H9 (cell line): Measurements from ENCODE around the gene KRT1. TPM values are rescaled to one million over a fixed set of nuclear protein-coding genes. Genes with fewer than 3 reads are reported as not detected.

Experiments
- DNase-seq: peaks from one replicate; pipeline ENCODE4 v3.0.0-alpha.2; 2017
- H2AFZ ChIP-seq: one replicate; pipeline ENCODE4 v1.6.1; 2013; ENCODE audit warnings: mild to moderate bottlenecking, low read length, control low read depth, moderate library complexity
- H2AK5ac ChIP-seq: 2 replicates; pipeline ENCODE4 v1.6.1; 2013; ENCODE audit warnings: low read length, control low read depth, mixed read lengths; ENCODE audit not compliant: insufficient read length
- H2BK120ac ChIP-seq: one replicate; pipeline ENCODE4 v1.6.1; 2013; ENCODE audit warnings: low read depth, mild to moderate bottlenecking, low read length, control low read depth, inconsistent platforms; ENCODE audit not compliant: poor library complexity, severe bottlenecking
- H2BK12ac ChIP-seq: 2 replicates; pipeline ENCODE4 v1.6.1; 2013; ENCODE audit warnings: low read length, control low read depth, mixed read lengths, low read depth; ENCODE audit not compliant: insufficient read length
- H2BK15ac ChIP-seq: 2 replicates; pipeline ENCODE4 v1.6.1; 2013; ENCODE audit warnings: low read depth, low read length, control low read depth
- H2BK20ac ChIP-seq: one replicate; pipeline ENCODE4 v1.6.1; 2013; ENCODE audit warnings: low read depth, mild to moderate bottlenecking, low read length, control low read depth, inconsistent platforms; ENCODE audit not compliant: poor library complexity, severe bottlenecking
- H2BK5ac ChIP-seq: 2 replicates; pipeline ENCODE4 v1.6.1; 2013; ENCODE audit warnings: low read length, control low read depth, mixed read lengths; ENCODE audit not compliant: insufficient read length
- H3K14ac ChIP-seq: 2 replicates; pipeline ENCODE4 v1.6.1; 2013; ENCODE audit warnings: low read length, control low read depth; ENCODE audit not compliant: insufficient read depth
- H3K18ac ChIP-seq: 2 replicates; pipeline ENCODE4 v1.6.1; 2013; ENCODE audit warnings: low read depth, mild to moderate bottlenecking, mixed read lengths, low read length, control low read depth; ENCODE audit not compliant: insufficient read length
- H3K23ac ChIP-seq: 2 replicates; pipeline ENCODE4 v1.6.1; 2013; ENCODE audit warnings: low read length, control low read depth, mixed read lengths, low read depth; ENCODE audit not compliant: insufficient read length
- H3K23me2 ChIP-seq: 2 replicates; pipeline ENCODE4 v1.6.1; 2013; ENCODE audit warnings: low read depth, mild to moderate bottlenecking, mixed read lengths, low read length, control low read depth; ENCODE audit not compliant: insufficient read length, poor library complexity, severe bottlenecking
- H3K27ac ChIP-seq: 2 replicates; pipeline ENCODE4 v1.5.1; 2013; ENCODE audit warnings: low read length, control low read depth, mixed read lengths, low read depth; ENCODE audit not compliant: insufficient read length
- H3K27me3 ChIP-seq: 2 replicates; pipeline ENCODE4 v1.6.1; 2013; ENCODE audit warnings: low read length, control low read depth, inconsistent platforms; ENCODE audit not compliant: insufficient read depth
- H3K4ac ChIP-seq: 2 replicates; pipeline ENCODE4 v1.6.1; 2013; ENCODE audit warnings: low read depth, mild to moderate bottlenecking, control low read depth, inconsistent platforms, low read length, moderate library complexity
- H3K4me1 ChIP-seq: 2 replicates; pipeline ENCODE4 v1.6.1; 2013; ENCODE audit warnings: low read length, control low read depth, inconsistent platforms; ENCODE audit not compliant: insufficient read depth
- H3K4me2 ChIP-seq: 2 replicates; pipeline ENCODE4 v1.6.1; 2013; ENCODE audit warnings: low read length, control low read depth, mixed read lengths; ENCODE audit not compliant: insufficient read length, insufficient read depth
- H3K56ac ChIP-seq: 2 replicates; pipeline ENCODE4 v1.6.1; 2013; ENCODE audit warnings: low read depth, mild to moderate bottlenecking, mixed read lengths, low read length, control low read depth; ENCODE audit not compliant: insufficient read length
- H3K79me1 ChIP-seq: 2 replicates; pipeline ENCODE4 v1.6.1; 2013; ENCODE audit warnings: low read depth, mild to moderate bottlenecking, moderate library complexity, low read length, control low read depth, inconsistent platforms; ENCODE audit not compliant: insufficient read depth, poor library complexity, severe bottlenecking
- H3K79me2 ChIP-seq: 2 replicates; pipeline ENCODE4 v1.6.1; 2013; ENCODE audit warnings: low read length, control low read depth, inconsistent platforms; ENCODE audit not compliant: insufficient read depth
- H3K9ac ChIP-seq: 2 replicates; pipeline ENCODE4 v1.6.1; 2013; ENCODE audit warnings: low read length, control low read depth, mixed read lengths; ENCODE audit not compliant: insufficient read length; ENCODE audit errors: extremely low read depth
- H3K9me3 ChIP-seq: one replicate; pipeline ENCODE4 v1.6.1; 2013; ENCODE audit warnings: low read depth, low read length, inconsistent platforms; ENCODE audit not compliant: control insufficient read depth
- H3T11ph ChIP-seq: one replicate; pipeline ENCODE4 v1.6.1; 2013; ENCODE audit warnings: mild to moderate bottlenecking, low read length, control low read depth, inconsistent platforms
- H4K20me1 ChIP-seq: one replicate; pipeline ENCODE4 v1.6.1; 2013; ENCODE audit not compliant: control insufficient read depth, insufficient read length, insufficient read depth
- H4K5ac ChIP-seq: 2 replicates; pipeline ENCODE4 v1.6.1; 2013; ENCODE audit warnings: low read depth, mild to moderate bottlenecking, mixed read lengths, low read length, control low read depth; ENCODE audit not compliant: insufficient read length
- H4K8ac ChIP-seq: replicated peaks from 2 replicates; pipeline ENCODE4 v1.6.1; 2013; ENCODE audit warnings: low read length, control low read depth, mixed read lengths, low read depth; ENCODE audit not compliant: insufficient read length
- H4K91ac ChIP-seq: 2 replicates; pipeline ENCODE4 v1.6.1; 2013; ENCODE audit warnings: low read depth, mild to moderate bottlenecking, moderate library complexity, mixed read lengths, low read length, control low read depth; ENCODE audit not compliant: insufficient read length
- H3K27ac Mint-ChIP-seq, 3 experiments: 2 replicates in 2 of 3; 3 replicates in 1 of 3; pipeline ENCODE4 v1.8.0; 2020 to 2021; ENCODE audit warnings: mixed read lengths in 3 of 3, mild to moderate bottlenecking in 1 of 3, moderate library complexity in 1 of 3
- H3K27me3 Mint-ChIP-seq: 2 replicates; pipeline ENCODE4 v1.8.0; 2021; ENCODE audit warnings: low read depth, mild to moderate bottlenecking, moderate library complexity, mixed read lengths
- H3K36me3 Mint-ChIP-seq, 3 experiments: 2 replicates in 2 of 3; 3 replicates in 1 of 3; pipeline ENCODE4 v1.8.0; 2020 to 2021; ENCODE audit warnings: low read depth in 3 of 3, mixed read lengths in 3 of 3; ENCODE audit not compliant: insufficient read depth in 1 of 3
- H3K4me1 Mint-ChIP-seq, 2 experiments: 2 replicates each; pipeline ENCODE4 v1.8.0; 2020; ENCODE audit warnings: mixed read lengths in 2 of 2
- H3K4me3 Mint-ChIP-seq, 2 experiments: 2 replicates in 1 of 2; 3 replicates in 1 of 2; pipeline ENCODE4 v1.8.0; 2020 to 2021; ENCODE audit warnings: mild to moderate bottlenecking in 2 of 2, mixed read lengths in 2 of 2, moderate library complexity in 1 of 2
- H3K9me3 Mint-ChIP-seq, 2 experiments: 2 replicates in 1 of 2; 3 replicates in 1 of 2; pipeline ENCODE4 v1.8.0; 2020; ENCODE audit warnings: mild to moderate bottlenecking in 2 of 2, mixed read lengths in 2 of 2, moderate library complexity in 1 of 2
- WGBS: extraction: QIAGEN DNeasy Blood & Tissue Kit; methylation state at CpG from one replicate; pipeline ENCODE4 v1.1.7; 2013; ENCODE audit warnings: missing lambda C conversion rate, low lambda C conversion rate, mixed read lengths; ENCODE audit not compliant: insufficient read length; ENCODE audit errors: extremely low coverage; 5-methylcytosine and 5-hydroxymethylcytosine counted together
- total RNA-seq: library from RNA; stranded (reverse); gene quantifications from 2 replicates; pipeline ENCODE4 v1.2.1, GENCODE V29; 2021
- TF ChIP-seq, protein P1 (sequence below): fragments of 200-600 bp; sonication (generic); conservative IDR thresholded peaks from 3 replicates; pipeline ENCODE4 v1.8.0; 2021; ENCODE audit warnings: antibody characterized with exemption, mild to moderate bottlenecking

Gene KRT1
- total RNA-seq, 1 experiment from 2014 or later, result not detected

DNA sequence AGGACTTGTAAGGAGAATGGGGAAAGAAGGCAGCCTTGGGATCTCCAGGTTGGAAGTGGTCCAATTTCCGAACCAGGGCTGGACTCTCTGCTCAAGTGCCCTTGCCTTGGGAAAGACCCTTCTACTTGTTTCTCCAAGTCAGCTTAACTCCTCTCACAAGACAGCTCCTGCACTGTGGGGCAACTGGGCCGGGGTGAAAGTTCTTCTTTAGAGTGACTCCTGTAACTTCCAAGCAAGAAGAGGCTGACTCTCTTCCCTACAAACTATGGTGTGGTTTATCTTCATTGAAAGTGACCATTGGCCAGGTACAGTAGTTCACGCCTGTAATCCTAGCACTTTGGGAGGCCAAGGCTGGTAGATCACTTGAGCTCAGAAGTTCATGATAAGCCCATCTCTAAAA is 13.7 kb downstream of the KRT1 start:
- no peak overlapping the region for H3K4ac ChIP-seq
- H4K8ac ChIP-seq, result no peak overlapping the region
- Mint-ChIP-seq H3K4me1 (no peaks in the 10 kb centered on the region; a peak in 1 of 4 replicates), H3K9me3 (no peaks in the 10 kb centered on the region), H3K4me3 (no peak overlapping the region), H3K27ac (no peak overlapping the region), H3K36me3 (no peaks in the 10 kb centered on the region), H3K27me3 (peaks cover 27% of the 10 kb centered on the region)
- TF ChIP-seq, protein P1, sequence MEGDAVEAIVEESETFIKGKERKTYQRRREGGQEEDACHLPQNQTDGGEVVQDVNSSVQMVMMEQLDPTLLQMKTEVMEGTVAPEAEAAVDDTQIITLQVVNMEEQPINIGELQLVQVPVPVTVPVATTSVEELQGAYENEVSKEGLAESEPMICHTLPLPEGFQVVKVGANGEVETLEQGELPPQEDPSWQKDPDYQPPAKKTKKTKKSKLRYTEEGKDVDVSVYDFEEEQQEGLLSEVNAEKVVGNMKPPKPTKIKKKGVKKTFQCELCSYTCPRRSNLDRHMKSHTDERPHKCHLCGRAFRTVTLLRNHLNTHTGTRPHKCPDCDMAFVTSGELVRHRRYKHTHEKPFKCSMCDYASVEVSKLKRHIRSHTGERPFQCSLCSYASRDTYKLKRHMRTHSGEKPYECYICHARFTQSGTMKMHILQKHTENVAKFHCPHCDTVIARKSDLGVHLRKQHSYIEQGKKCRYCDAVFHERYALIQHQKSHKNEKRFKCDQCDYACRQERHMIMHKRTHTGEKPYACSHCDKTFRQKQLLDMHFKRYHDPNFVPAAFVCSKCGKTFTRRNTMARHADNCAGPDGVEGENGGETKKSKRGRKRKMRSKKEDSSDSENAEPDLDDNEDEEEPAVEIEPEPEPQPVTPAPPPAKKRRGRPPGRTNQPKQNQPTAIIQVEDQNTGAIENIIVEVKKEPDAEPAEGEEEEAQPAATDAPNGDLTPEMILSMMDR, result no peak
- H2BK12ac ChIP-seq, result no peak overlapping the region
- H3K79me1 ChIP-seq, result no peaks in the 10 kb centered on the region
- H3K27me3 ChIP-seq, result no peaks in the 10 kb centered on the region
- H3K14ac ChIP-seq, result no peak overlapping the region
- no peaks in the 10 kb centered on the region for H3K79me2 ChIP-seq
- WGBS, result no CpG with 5 or more reads among the region's 3 CpGs
- H4K91ac ChIP-seq, result no peak overlapping the region
- no peak overlapping the region for H2AFZ ChIP-seq
- H2BK5ac ChIP-seq, result no peak overlapping the region
- no peak overlapping the region for H3K9ac ChIP-seq
- no peak overlapping the region for H3K56ac ChIP-seq
- no peak overlapping the region for H3K27ac ChIP-seq
- no peak overlapping the region for H3T11ph ChIP-seq
- H2BK15ac ChIP-seq, result no peak overlapping the region
- H2BK20ac ChIP-seq, result no peak overlapping the region
- H3K4me2 ChIP-seq, result no peak overlapping the region
- DNase-seq, result no peak
- no peak overlapping the region for H2AK5ac ChIP-seq
- no peaks in the 10 kb centered on the region for H3K4me1 ChIP-seq
- H3K23ac ChIP-seq, result no peak overlapping the region
- H3K18ac ChIP-seq, result no peak overlapping the region
- no peaks in the 10 kb centered on the region for H3K23me2 ChIP-seq
- no peak overlapping the region for H2BK120ac ChIP-seq
- no peaks in the 10 kb centered on the region for H4K20me1 ChIP-seq
- H3K9me3 ChIP-seq, result no peaks in the 10 kb centered on the region
- no peak overlapping the region for H4K5ac ChIP-seq
